Common myeloid progenitor, CD34-positive (primary cell): ENCODE results near the gene NTN3.
A peak's percentile ranks its signal among the peaks of the same experiment; 100 is the strongest.

Experiments
- CTCF ChIA-PET: fragments of 350-600 bp; sonication (Branson Sonifier 250); formaldehyde crosslinking; loops from one replicate; lab custom pipeline; 2021; ENCODE audit warnings: antibody characterized with exemption; lab: Charles Lee
- POLR2A ChIA-PET: fragments of 350-600 bp; sonication (Branson Sonifier 250); formaldehyde crosslinking; loops from one replicate; lab custom pipeline; 2021; ENCODE audit warnings: antibody characterized with exemption; lab: Charles Lee
- DNase-seq, 3 donors: peaks; one replicate each; pipeline versions ENCODE4 v3.0.0 to v3.0.0-alpha.2; 2013
- H3K27ac ChIP-seq, 2 experiments: 1 replicate in 1 of 2; 2 replicates in 1 of 2; pipeline ENCODE4 v1.7.0; 2013; ENCODE audit warnings: inconsistent platforms in 2 of 2, low read length in 2 of 2, mild to moderate bottlenecking in 2 of 2, low read depth in 1 of 2, moderate library complexity in 1 of 2; ENCODE audit not compliant: severe bottlenecking in 2 of 2, insufficient read depth in 1 of 2, poor library complexity in 1 of 2
- H3K27me3 ChIP-seq, 5 experiments: replicated peaks in 2 of 5; 1 replicate in 3 of 5; 2 replicates in 2 of 5; pipeline versions ENCODE4 v1.6.1 to v1.7.0; 2013; ENCODE audit warnings: low read length in 4 of 5, mild to moderate bottlenecking in 2 of 5, moderate library complexity in 2 of 5, inconsistent platforms in 1 of 5; ENCODE audit not compliant: insufficient read depth in 5 of 5, control insufficient read depth in 4 of 5
- H3K36me3 ChIP-seq, 4 experiments: 1 replicate in 2 of 4; 2 replicates in 2 of 4; pipeline versions ENCODE4 v1.6.1 to v1.7.0; 2013; ENCODE audit warnings: low read length in 3 of 4, control low read depth in 1 of 4, mild to moderate bottlenecking in 1 of 4; ENCODE audit not compliant: control insufficient read depth in 4 of 4, insufficient read depth in 4 of 4
- H3K4me1 ChIP-seq, 4 experiments: 1 replicate in 3 of 4; 2 replicates in 1 of 4; pipeline versions ENCODE4 v1.6.1 to v1.7.1; 2013; ENCODE audit warnings: low read length in 3 of 4, mild to moderate bottlenecking in 3 of 4, control low read depth in 1 of 4, inconsistent platforms in 1 of 4, moderate library complexity in 1 of 4; ENCODE audit not compliant: control insufficient read depth in 4 of 4, insufficient read depth in 4 of 4; ENCODE audit errors: control extremely low read depth in 1 of 4
- H3K4me3 ChIP-seq, 7 experiments: 1 replicate in 4 of 7; 2 replicates in 3 of 7; pipeline versions ENCODE4 v1.5.1 to v1.7.0; 2013; ENCODE audit warnings: mild to moderate bottlenecking in 7 of 7, low read length in 6 of 7, moderate library complexity in 6 of 7, inconsistent platforms in 2 of 7, low read depth in 2 of 7, control low read depth in 1 of 7; ENCODE audit not compliant: insufficient read depth in 4 of 7, control insufficient read depth in 1 of 7; ENCODE audit errors: extremely low read depth in 1 of 7
- H3K9me3 ChIP-seq, 5 experiments: 1 replicate in 4 of 5; 2 replicates in 1 of 5; pipeline versions ENCODE4 v1.6.1 to v1.7.1; 2013; ENCODE audit warnings: low read length in 4 of 5, mild to moderate bottlenecking in 2 of 5, inconsistent platforms in 1 of 5, low read depth in 1 of 5, moderate library complexity in 1 of 5; ENCODE audit not compliant: control insufficient read depth in 4 of 5, insufficient read depth in 2 of 5; ENCODE audit errors: control extremely low read depth in 1 of 5
- WGBS: methylation state at CpG from one replicate; pipeline ENCODE4 v1.1.5; 2013; ENCODE audit not compliant: insufficient coverage; 5-methylcytosine and 5-hydroxymethylcytosine counted together

Gene NTN3

GRCh38 chr16:2465653-2466415 is 5.3 kb upstream of the NTN3 start:
- ChIA-PET POLR2A (interaction anchor here (0.6 kb wide), 1 partner anchor 31 kb away, joined by 3 read pairs; no protein-coding TSS in a partner anchor), CTCF (no interaction called here)
- 94% methylated on average over 12 of the region's 12 CpGs for WGBS
- Histone ChIP-seq H3K27ac (no peak overlapping the region), H3K4me3 (no peak overlapping the region), H3K27me3 (peaks cover 0 to 26% (median 14%) of the 10 kb centered on the region in 5 experiments), H3K4me1 (peaks cover 0 to 32% (median 26%) of the 10 kb centered on the region in 4 experiments), H3K9me3 (no peaks in the 10 kb centered on the region), H3K36me3 (peaks cover 0 to 17% (median 3%) of the 10 kb centered on the region in 4 experiments)
- DNase-seq, result peak in 2 of 3 donors; percentile 24 to 27

- H3K4me3 ChIP-seq, result peak overlapping the region in 2 of 7 experiments; percentile 59 to 74
- peaks cover 0 to 36% (median 17%) of the 10 kb centered on the region in 5 experiments for H3K27me3 ChIP-seq
- H3K9me3 ChIP-seq, result no peaks in the 10 kb centered on the region
- H3K36me3 ChIP-seq, result peaks cover 0 to 10% (median 2%) of the 10 kb centered on the region in 4 experiments
- POLR2A ChIA-PET, result no interaction called here
- H3K27ac ChIP-seq, result no peak overlapping the region
- 80% methylated on average over 26 of the region's 29 CpGs for WGBS
- CTCF ChIA-PET, result interaction anchor here (1.0 kb wide), 1 partner anchor 21 kb away, joined by 3 read pairs; no protein-coding TSS in a partner anchor
- peaks cover 0 to 42% (median 32%) of the 10 kb centered on the region in 4 experiments for H3K4me1 ChIP-seq
- peak in 1 of 3 donors; percentile 17 for DNase-seq
Measured at GRCh38 chr16:2466667-2467527, 4.2 kb upstream of the NTN3 start.

- Histone ChIP-seq H3K27ac (no peak overlapping the region), H3K4me1 (peaks cover 0 to 45% (median 35%) of the 10 kb centered on the region in 4 experiments), H3K4me3 (peak overlapping the region; percentile 17 to 74 (median 59)), H3K9me3 (no peaks in the 10 kb centered on the region), H3K27me3 (peaks cover 0 to 43% (median 17%) of the 10 kb centered on the region in 5 experiments), H3K36me3 (peaks cover 0 to 5% (median 0%) of the 10 kb centered on the region in 4 experiments)
- 1% methylated on average over 70 of the region's 80 CpGs for WGBS
- DNase-seq, result peak in 2 of 3 donors; percentile 40 to 46
- ChIA-PET POLR2A (no interaction called here), CTCF (interaction anchor here (1.0 to 2.8 kb wide), 4 partner anchors 16 to 31 kb away, joined by 3 to 7 read pairs (median 5); no protein-coding TSS in a partner anchor)
Measured at GRCh38 chr16:2467528-2468232, 3.4 kb upstream of the NTN3 start.

- Histone ChIP-seq H3K4me1 (peaks cover 0 to 50% (median 40%) of the 10 kb centered on the region in 4 experiments), H3K36me3 (peaks cover 0 to 3% (median 0%) of the 10 kb centered on the region in 4 experiments), H3K4me3 (peak overlapping the region; percentile 17 to 74 (median 59)), H3K9me3 (no peaks in the 10 kb centered on the region), H3K27ac (no peak overlapping the region), H3K27me3 (peaks cover 0 to 49% (median 19%) of the 10 kb centered on the region in 5 experiments)
- under 1% methylated on average over 22 of the region's 38 CpGs for WGBS
- DNase-seq, result peak in 2 of 3 donors; percentile 44 to 51
- CTCF ChIA-PET, result interaction anchor here (1.0 to 2.8 kb wide), 6 partner anchors 15 to 224 kb away, joined by 3 to 7 read pairs (median 5); no protein-coding TSS in a partner anchor
- POLR2A ChIA-PET, result no interaction called here
Measured at GRCh38 chr16:2468233-2468724, 2.8 kb upstream of the NTN3 start.

GRCh38 chr16:2468725-2469398 is 2.2 kb upstream of the NTN3 start:
- ChIA-PET POLR2A (no interaction called here), CTCF (interaction anchor here (1.0 to 2.8 kb wide), 6 partner anchors 15 to 224 kb away, joined by 3 to 7 read pairs (median 5); no protein-coding TSS in a partner anchor)
- H3K4me3 ChIP-seq, result peak overlapping the region in 3 of 7 experiments; percentile 59 to 74 (median 64)
- 51% methylated on average over 4 of the region's 14 CpGs for WGBS
- no peak overlapping the region for H3K27ac ChIP-seq
- H3K9me3 ChIP-seq, result no peaks in the 10 kb centered on the region
- H3K4me1 ChIP-seq, result peaks cover 0 to 55% (median 45%) of the 10 kb centered on the region in 4 experiments
- peaks cover 0 to 51% (median 19%) of the 10 kb centered on the region in 5 experiments for H3K27me3 ChIP-seq
- peaks cover 0 to 3% (median 0%) of the 10 kb centered on the region in 4 experiments for H3K36me3 ChIP-seq
- DNase-seq, result no peak
